Prostate gland (tissue), 2 donors: ENCODE results near the gene NR6A1.

Experiments used
- CTCF ChIP-seq, 4 experiments: fragments of 200-600 bp in 2 of 4; fragments of 450-650 bp in 2 of 4; sonication (generic) in 2 of 4; IDR thresholded peaks; 1 replicate in 3 of 4; 2 replicates in 1 of 4; pipeline ENCODE4 v1.5.1; 2016 to 2019; ENCODE audit warnings: antibody characterized with exemption in 4 of 4, mild to moderate bottlenecking in 2 of 4, moderate library complexity in 2 of 4
- POLR2A ChIP-seq: fragments of 450-650 bp; IDR thresholded peaks from one replicate; pipeline ENCODE4 v1.6.1; 2016; ENCODE audit warnings: antibody characterized with exemption, mild to moderate bottlenecking

GRCh38 chr9:124480621-124480981 lies 290.5 kb downstream of the NR6A1 start:
- no peak for TF ChIP-seq CTCF (IDR thresholded peaks at IDR 0.05)
- no peak for TF ChIP-seq POLR2A
